HG03064 (cell line): ENCODE data around the gene GNG7.
"Not testable (repeated sequence)": the region's sequence is repeated elsewhere in the genome, so short reads cannot be mapped to it uniquely, and the experiment has no call there.

Experiments used
- ATAC-seq: cut with Tn5 transposase; IDR thresholded peaks from one replicate; pipeline ENCODE4 v1.9.1; 2021; ENCODE audit warnings: low read depth; ENCODE audit not compliant: unreplicated experiment

GNG7 gene

GRCh38 chr19:2478756-2479555, 223.5 kb downstream of the GNG7 start:
- no peak for ATAC-seq

DNA sequence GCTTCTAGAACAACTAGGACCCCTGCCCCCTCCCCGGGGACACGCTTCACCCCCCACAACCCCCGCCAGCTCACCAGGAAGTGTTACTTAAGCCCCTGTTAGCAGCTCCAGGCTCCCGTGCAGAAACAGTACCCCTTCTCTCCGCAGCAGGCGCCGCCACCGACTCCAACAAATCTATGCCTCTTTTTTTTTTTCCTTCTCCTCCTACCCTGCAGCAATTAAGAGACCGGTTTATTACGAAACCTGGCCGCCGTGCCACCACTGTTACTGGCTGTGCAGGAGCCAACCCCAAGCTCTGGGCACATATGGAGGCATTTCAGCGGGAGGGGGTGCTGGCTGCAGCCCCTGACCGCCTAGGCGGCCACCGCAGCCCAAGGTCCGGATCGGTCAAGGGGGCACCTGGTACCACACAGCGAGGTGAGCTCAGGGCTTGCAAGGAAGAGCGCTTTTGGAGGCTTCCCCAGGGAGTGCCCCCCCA, 224.2 kb downstream of the GNG7 start:
- no peak for ATAC-seq

GRCh38 chr19:2477732-2478191, 224.7 kb downstream of the GNG7 start:
- ATAC-seq, result no peak

GRCh38 chr19:2477141-2477710, 225.3 kb downstream of the GNG7 start:
- ATAC-seq, result no peak

DNA sequence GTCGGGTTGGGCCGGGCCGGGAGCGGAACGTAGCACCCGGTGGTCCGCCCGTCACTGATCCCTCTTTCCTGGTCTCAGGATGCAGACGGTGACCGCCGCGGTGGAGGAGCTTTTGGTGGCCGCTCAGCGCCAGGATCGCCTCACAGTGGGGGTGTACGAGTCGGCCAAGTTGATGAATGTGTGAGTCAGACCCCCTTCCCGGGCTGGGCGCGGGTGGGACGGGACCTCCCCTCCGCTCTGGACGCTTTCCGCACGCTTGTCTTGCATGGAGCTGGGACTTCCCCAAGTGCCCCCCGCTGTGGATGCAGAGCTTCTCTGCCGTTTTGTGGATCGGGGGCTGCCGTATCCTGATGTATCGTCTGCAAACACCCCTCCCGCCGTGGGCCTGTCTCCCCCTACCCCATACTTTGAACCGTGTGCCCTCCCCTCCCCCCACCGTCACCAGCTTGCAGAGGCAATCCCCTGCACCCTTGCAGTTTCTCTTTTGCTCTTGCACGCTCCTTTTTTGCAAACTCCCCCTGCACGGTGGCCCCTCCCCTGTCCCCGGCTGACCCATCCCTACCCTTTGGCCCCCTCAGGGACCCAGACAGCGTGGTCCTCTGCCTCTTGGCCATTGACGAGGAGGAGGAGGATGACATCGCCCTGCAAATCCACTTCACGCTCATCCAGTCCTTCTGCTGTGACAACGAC, 225.9 kb downstream of the GNG7 start:
- ATAC-seq, result no peak

GRCh38 chr19:2475702-2476450, 226.6 kb downstream of the GNG7 start, which contains the start of gene GADD45B:
GADD45B (plus strand) TSS chr19:2476127; CDS start chr19:2476359, 232 bp downstream.
- no peak for ATAC-seq

- no peak for ATAC-seq
These were observed 227.3 kb downstream of the GNG7 start for GRCh38 chr19:2475018-2475701.

DNA sequence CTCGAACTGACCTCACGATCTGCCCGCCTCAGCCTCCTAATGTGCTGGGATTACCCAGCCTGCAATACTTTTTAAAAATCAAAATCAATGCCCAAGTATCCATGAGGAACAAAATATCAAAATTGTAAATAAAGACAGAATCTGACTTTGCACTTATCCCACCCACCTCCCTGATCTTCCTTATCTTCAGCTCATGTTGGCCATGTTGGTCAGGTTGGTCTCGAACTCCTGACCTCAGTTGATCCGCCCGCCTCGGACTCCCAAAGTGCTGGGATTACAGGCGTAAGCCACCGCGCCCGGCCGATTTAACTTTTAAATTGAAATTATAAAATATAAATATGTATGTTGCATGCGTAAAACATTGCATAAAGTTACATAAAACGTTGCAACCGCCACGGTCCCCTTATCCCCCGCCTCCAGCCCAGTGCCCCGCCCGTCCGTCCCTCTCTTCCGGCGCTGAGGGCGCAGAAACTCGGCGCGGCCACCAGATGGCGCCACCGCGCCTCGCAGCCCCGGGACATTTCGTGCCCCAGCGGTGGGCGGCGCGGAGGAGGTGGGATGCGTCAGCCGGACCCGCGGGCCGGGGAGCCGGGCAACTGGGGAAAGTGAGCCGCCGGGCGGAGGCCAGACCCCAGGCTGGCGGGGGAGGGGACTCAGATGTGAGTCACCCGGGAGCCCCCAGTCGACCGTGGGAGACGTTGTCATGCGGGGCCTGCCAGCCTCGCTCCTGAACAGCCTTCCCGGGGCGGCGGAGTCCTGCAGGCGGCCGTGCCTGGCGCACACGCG, 228.1 kb downstream of the GNG7 start:
- peak; percentile 32 for ATAC-seq

DNA sequence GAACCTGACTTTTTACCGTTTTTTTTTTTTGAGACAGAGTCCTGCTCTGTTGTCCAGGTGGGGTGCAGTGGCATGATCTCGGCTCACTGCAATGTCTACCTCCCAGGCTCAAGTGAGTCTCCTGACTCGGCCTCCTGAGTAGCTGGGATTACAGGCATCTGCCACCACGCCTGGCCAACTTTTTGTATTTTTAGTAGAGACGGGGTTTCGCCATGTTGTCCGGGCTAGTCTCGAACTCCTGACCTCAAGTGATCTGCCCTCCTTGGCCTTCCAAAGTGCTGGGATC, 232.6 kb downstream of the GNG7 start:
- ATAC-seq, result not testable (repeated sequence)

DNA sequence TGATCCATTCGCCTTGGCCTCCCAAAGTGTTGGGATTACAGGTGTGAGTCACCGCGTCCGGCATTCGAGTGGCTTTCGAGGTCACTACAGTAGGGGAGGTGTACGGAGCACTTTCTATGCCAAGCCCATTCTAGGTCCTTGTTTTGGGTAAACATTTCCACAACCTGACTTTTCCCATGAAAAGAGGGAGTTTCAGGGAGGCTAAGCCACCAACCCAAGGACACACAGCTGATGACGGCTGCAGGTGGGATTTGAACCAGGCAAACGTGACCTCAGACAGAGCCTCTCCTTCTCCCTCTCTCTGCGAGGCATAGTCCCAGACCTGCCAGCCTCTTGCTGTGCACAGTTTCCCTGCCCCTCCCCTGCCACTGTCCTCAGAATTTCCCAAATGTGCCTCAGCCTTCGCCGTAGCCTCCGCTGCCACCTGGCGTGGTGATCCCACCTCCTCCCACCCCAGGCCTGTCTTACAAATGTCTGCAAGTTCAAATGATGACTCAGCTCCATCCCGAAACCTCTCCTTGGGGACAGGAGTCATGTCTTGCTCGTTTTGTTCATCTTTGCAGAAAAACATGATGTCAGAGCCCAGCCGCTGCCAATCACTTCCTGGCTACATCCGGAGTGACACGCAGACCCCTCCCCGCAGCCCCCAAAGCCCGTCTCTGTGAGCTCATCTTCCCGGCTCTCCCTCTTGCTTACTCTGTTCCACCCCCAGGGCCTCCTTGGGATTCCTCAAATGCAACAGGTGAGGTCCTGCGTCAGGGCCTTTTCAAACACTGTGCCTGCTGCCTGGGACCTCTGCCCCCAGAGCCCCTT, 233.2 kb downstream of the GNG7 start:
- no peak for ATAC-seq

GRCh38 chr19:2468596-2468995, 233.9 kb downstream of the GNG7 start:
- no peak for ATAC-seq

- no peak for ATAC-seq
These were observed 238.1 kb downstream of the GNG7 start for GRCh38 chr19:2464389-2464788.

DNA sequence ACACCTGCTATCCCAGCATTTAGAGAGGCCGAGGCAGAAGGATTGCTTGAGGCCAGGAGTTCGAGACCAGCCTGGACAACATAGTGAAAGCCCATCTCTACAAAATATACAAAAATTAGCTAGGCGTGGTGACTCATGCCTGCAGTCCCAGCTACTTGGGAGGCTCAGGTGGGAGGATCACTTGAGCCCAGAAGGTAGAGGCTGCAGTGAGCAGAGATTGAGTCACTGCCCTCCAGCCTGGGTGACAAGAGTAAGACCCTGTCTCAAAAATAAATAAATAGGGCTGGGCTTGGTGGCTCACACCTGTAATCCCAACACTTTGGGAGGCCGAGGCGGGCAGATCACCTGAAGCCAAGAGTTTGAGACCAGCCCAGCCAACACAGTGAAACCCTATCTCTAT, 238.8 kb downstream of the GNG7 start:
- ATAC-seq, result not testable (repeated sequence)

GRCh38 chr19:2462635-2463421, 239.7 kb downstream of the GNG7 start:
- no peak for ATAC-seq

DNA sequence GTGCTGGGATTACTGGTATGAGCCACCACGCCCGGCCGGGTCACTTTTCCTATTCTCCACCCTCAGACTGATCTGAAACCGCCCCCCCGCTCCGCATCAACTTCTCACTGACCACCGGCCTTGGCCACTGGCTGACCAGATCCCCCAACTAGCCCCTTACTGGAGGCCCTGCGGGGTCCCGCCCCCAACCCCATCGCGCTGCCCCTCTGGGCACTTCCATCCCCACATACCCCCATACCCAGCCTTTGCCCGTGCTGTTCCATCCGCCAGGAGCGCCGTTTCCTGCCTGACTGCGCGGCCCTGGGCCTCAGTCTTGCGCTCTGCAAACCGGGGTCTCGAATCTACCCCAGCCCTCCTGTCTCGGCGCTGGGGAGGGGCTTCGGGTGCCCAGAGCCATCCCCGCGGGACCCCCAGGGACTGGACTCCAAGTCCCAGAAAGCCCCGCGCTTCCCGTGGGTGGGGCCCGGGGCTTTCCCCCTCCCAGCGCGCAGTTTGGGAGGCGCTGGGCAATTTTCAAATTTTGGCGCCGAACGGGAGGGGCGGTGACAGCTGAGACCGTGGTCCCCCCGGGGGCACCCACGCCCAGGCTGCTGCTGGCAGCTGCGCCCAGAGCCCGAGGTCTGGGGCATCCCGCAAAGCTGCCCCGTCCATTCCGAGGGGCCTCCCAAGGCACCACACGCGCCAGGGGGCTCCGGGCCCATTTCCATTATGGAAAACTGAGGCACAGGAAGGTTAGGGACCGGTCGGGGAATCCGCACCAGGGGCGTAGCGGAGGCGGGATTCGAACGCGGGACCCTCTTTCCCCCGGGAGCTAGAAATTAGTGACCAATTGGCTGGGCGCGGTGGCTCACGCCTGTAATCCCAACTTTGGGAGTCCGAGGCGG, 240.5 kb downstream of the GNG7 start:
- ATAC-seq, result no peak
